HG02852 (cell line): ENCODE measurements around the gene SAMD4B.
"Not testable (repeated sequence)": the region's sequence is repeated elsewhere in the genome, so short reads cannot be mapped to it uniquely, and the experiment has no call there.

ENCODE experiments used
- ATAC-seq: cut with Tn5 transposase; IDR thresholded peaks from one replicate; pipeline ENCODE4 v1.9.1; 2021; ENCODE audit warnings: mild to moderate bottlenecking, moderate library complexity; ENCODE audit not compliant: unreplicated experiment

Gene SAMD4B

GRCh38 chr19:39332738-39333137 lies 9.5 kb upstream of the SAMD4B start:
- not testable (repeated sequence) for ATAC-seq

GRCh38 chr19:39333507-39333906 lies 8.7 kb upstream of the SAMD4B start:
- ATAC-seq, result no peak

GRCh38 chr19:39334444-39334976 lies 7.7 kb upstream of the SAMD4B start:
- no peak for ATAC-seq

- ATAC-seq, result no peak
Measured at GRCh38 chr19:39335168-39335548, 7.1 kb upstream of the SAMD4B start.

- ATAC-seq, result no peak
Measured at GRCh38 chr19:39336483-39336882, 5.7 kb upstream of the SAMD4B start.

GRCh38 chr19:39339674-39340073 lies 2.5 kb upstream of the SAMD4B start:
- no peak for ATAC-seq

- ATAC-seq, result not testable (repeated sequence)
Measured at GRCh38 chr19:39340156-39340555, 2.1 kb upstream of the SAMD4B start.

- no peak for ATAC-seq
Measured at GRCh38 chr19:39341129-39341718, 997 bp upstream of the SAMD4B start.

GRCh38 chr19:39342647-39343305 lies 555 bp downstream of the SAMD4B start:
- no peak for ATAC-seq

GRCh38 chr19:39345956-39346355 lies 3.7 kb downstream of the SAMD4B start:
- ATAC-seq, result no peak

- no peak for ATAC-seq
Measured at GRCh38 chr19:39347332-39348164, 5.3 kb downstream of the SAMD4B start.

- no peak for ATAC-seq
Measured at GRCh38 chr19:39349326-39349725, 7.1 kb downstream of the SAMD4B start.

- ATAC-seq, result no peak
Measured at GRCh38 chr19:39350156-39350555, 7.9 kb downstream of the SAMD4B start.

GRCh38 chr19:39351537-39352064 lies 9.4 kb downstream of the SAMD4B start:
- peak; percentile 70 for ATAC-seq

GRCh38 chr19:39352381-39353255 lies 10.4 kb downstream of the SAMD4B start:
- no peak for ATAC-seq

- ATAC-seq, result no peak
Measured at GRCh38 chr19:39355253-39355652, 13.0 kb downstream of the SAMD4B start.

- no peak for ATAC-seq
Measured at GRCh38 chr19:39356073-39356472, 13.9 kb downstream of the SAMD4B start.

- ATAC-seq, result no peak
Measured at GRCh38 chr19:39356647-39357046, 14.4 kb downstream of the SAMD4B start.

GRCh38 chr19:39359026-39359425 lies 16.8 kb downstream of the SAMD4B start:
- ATAC-seq, result no peak

GRCh38 chr19:39360599-39360998 lies 18.4 kb downstream of the SAMD4B start:
- no peak for ATAC-seq
